Renal pelvis (tissue), 12 donors: ENCODE results near the gene MPP4. TPM values are rescaled to one million over a fixed set of nuclear protein-coding genes. Genes with fewer than 3 reads are reported as not detected.

Experiments
- DNase-seq: peaks from one replicate; pipeline ENCODE4 v3.0.0-alpha.2; 2013
- long read RNA-seq, 16 experiments: transcript quantifications; one replicate each; lab custom pipeline, GENCODE V29; 2026
- polyA plus RNA-seq, 3 donors: library from polyadenylated mRNA; unstranded; fragments of 120-200 nt; gene quantifications; one replicate each; pipeline ENCODE4 v1.2.1, GENCODE V29; 2013; ENCODE audit not compliant: insufficient read length in 3 of 3

The MPP4 gene, protein sequence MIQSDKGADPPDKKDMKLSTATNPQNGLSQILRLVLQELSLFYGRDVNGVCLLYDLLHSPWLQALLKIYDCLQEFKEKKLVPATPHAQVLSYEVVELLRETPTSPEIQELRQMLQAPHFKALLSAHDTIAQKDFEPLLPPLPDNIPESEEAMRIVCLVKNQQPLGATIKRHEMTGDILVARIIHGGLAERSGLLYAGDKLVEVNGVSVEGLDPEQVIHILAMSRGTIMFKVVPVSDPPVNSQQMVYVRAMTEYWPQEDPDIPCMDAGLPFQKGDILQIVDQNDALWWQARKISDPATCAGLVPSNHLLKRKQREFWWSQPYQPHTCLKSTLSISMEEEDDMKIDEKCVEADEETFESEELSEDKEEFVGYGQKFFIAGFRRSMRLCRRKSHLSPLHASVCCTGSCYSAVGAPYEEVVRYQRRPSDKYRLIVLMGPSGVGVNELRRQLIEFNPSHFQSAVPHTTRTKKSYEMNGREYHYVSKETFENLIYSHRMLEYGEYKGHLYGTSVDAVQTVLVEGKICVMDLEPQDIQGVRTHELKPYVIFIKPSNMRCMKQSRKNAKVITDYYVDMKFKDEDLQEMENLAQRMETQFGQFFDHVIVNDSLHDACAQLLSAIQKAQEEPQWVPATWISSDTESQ
- under 1 TPM; 0.09 to 0.43 (median 0.23) TPM for polyA plus RNA-seq
- long read RNA-seq, donor 1, result 0 reads
- long read RNA-seq, donor 2, result 0 reads
- long read RNA-seq, donor 3, result 0 reads
- long read RNA-seq, donor 4, result 0 reads
- long read RNA-seq, donor 5, result 0 reads
- long read RNA-seq, donor 6, result 0 reads
- long read RNA-seq, donor 7, result 0 reads
- long read RNA-seq, donor 8, result 0 reads
- long read RNA-seq, donor 9, result 0 reads
- long read RNA-seq, donor 10, result 0 reads
- long read RNA-seq, donor 11, result 0 reads
- long read RNA-seq, donor 12, result 0 reads
- long read RNA-seq, donor 13, result 0 reads
- long read RNA-seq, donor 14, result 0 reads
- long read RNA-seq, donor 15, result 0 reads
- long read RNA-seq, donor 16, result 0 reads

- DNase-seq, result no peak
Observed at GRCh38 chr2:201698588-201699226, at the start of gene MPP4. MPP4 (minus strand) TSS chr2:201698644; CDS start chr2:201693954, 4,690 bp downstream.

DNA sequence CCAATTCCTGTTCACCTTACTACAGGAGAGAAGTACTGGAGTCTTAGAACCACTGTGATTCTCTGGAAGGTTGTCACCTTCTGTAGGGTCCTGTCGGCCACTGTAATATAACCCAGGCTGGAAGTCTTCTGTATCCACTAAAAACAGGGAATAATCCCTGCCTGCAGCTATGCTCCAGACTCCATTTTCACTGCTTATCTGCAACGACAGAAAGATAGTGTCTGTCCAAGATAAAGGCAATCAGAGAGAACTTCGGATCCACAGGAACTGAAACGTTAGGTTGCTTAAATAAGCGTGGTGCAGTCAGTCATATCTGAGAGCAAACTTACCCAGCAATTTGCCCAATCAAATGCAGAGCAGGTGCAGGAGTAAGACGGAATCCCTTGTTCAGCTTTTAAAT is 48.1 kb upstream of the MPP4 start:
- DNase-seq, result no peak

DNA sequence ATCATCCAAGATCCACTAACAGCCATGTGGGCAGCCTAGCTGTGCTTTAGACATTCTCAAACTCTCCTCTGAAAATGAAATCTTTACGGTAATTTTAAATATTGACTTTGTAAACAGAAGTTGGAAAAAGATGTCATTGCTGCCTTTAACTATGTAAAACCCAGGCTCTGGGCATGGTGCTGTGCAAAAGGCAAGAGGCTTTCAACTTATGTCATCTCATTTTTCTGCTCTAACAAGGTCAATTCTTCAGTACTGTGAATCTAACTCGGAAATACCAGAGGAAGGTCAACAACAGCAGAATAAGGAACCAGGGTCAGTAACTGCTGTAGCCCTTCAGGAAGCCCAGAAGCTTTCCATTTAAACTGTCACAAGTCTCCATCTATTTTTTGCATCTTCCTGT is 37.0 kb upstream of the MPP4 start:
- DNase-seq, result no peak

- no peak for DNase-seq
Observed at GRCh38 chr2:201734111-201734510, 35.7 kb upstream of the MPP4 start.

DNA sequence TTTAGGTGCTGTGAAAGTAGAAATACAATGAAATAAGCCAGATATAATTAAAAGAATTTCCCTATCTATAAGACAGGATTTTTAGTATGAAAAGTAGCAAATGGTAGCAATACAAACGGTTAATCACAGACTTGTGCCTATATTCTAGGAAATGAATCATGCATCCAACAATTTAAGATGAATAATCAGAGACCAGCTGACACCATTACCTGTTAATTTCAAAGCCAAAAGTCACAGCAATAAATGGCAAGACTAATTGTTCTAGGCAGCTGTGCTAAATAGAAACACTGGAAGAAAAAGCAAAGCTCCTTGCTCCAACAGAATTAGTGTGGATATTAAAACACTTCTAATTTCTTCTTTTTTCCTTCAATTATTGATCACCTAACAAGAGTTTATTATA is 35.1 kb upstream of the MPP4 start:
- DNase-seq, result no peak

DNA sequence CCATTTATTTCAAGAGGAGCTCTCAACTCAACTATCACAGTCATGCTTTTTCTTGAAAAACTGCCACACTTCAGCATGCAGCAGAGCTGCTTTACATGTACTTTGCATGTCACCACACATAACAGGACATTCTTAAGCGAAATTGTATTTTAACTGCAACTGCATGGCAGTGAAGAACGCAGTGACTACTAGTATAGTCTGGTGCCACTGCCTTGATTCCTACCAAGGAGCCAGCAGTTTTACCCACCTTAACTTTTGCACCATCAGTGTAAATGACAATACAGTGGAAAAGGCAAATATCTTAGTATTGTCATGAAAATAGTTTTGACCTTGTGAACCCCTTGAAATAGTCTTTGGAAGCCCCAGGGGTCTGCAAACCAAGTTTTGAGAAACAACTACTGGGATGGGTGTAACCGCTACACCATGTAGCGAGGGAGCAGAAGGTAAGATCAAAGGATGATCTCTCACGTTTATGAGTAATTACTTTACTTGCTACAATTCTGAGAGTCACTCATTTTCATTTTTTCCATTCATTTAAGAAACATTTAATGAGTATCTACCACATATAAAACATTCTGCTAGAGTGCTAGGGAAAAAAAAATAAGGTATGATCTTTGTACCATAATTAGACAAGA is 32.3 kb upstream of the MPP4 start:
- DNase-seq, result no peak

- DNase-seq, result no peak
Observed at GRCh38 chr2:201715459-201715858, 17.0 kb upstream of the MPP4 start.

- DNase-seq, result no peak
Observed at GRCh38 chr2:201712726-201713125, 14.3 kb upstream of the MPP4 start.

GRCh38 chr2:201709747-201710146 is 11.3 kb upstream of the MPP4 start:
- no peak for DNase-seq

DNA sequence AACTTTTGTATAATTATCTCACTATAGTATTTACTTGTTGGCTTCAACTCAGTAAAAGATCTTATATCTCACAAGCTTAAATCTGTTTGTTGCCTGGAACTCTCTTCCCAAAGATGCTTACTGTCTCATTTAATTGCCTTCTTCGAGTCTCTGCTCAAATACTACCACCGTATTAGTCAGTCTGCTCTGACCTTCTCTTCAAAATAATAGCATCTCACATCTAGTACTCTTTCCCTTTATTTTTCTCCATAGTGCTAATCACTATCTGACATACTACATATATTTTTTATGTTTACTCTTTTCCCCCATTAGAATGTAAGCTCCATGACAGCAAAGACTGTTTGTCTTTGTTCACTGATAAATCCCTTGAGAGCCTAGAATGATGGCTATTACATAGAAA is 10.6 kb upstream of the MPP4 start:
- no peak for DNase-seq

DNA sequence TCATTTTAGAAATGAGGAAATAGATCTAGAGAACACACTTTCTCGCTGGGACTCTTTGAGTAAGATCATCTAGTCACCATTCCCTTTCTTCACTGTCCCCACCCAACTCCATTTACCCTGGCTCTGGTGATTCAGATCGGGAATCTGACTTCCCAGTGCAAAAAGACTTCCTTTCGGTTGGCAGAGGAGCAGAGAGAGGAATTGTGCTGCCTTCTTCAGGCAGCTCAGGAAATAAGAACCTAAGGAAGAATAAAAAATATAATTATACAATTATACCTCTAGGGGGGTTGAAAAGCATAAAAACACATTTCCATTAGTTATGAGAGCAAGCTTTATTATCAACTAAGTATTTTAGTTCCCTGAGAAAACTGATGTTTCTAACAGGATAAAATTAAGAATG is 9.3 kb upstream of the MPP4 start:
- no peak for DNase-seq

GRCh38 chr2:201707142-201707541 is 8.7 kb upstream of the MPP4 start:
- no peak for DNase-seq

DNA sequence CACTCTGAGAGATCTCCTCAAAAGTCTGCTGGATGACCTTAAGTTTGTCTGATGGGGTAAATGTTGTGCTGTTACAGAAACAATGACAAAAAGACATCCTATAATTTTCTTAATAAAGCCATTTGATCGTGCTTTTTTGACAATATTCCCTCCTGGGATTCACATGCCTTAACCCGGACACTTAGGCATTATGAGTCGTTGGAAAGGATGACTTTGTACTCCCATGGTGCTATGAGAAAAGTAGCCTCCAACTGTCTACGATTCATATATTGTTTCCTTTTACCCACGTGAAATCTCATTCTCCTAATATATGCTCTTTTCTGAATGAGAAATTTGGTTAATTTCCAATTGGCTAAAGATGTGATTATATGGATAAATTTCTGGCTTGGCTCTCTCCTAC is 6.1 kb upstream of the MPP4 start:
- no peak for DNase-seq

DNA sequence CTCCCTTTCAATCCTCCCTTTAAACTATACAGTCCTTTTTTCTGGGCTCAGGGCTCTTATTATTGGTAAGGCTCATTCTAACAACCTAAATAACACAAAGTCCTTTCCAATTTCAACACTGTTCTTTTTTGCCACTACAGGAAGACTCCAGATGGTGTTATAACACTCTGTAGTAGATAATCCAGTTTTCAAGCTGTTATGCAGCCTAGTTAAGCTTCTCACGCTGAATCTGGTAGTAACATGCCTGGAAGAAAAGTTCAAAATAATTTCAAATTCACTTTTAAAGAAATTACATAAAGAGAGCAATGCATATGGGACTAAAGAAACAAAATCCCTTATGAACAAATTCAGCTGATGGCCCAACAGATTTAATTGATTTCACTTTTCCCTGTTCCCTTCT is 3.2 kb upstream of the MPP4 start:
- no peak for DNase-seq

GRCh38 chr2:201699416-201699815 is 972 bp upstream of the MPP4 start:
- DNase-seq, result no peak

DNA sequence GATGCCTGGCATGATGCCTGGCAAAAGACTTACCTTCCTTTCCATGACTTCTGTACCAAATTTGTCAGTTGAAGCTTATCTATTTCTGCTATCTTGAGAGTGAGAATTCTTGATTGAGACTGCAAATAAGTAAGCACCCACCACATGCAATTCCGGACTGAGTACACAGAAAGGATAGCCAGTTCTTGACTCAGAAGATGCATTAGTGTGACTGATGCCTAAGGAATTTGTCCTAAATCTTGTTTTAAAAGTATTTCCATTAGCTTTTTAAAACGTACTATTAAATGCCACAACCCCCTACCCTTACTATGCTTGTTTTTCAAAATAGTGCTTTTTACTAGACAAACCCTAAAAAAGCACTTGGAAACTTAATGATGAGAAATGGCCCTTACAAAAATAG is 545 bp downstream of the MPP4 start:
- no peak for DNase-seq

- no peak for DNase-seq
Observed at GRCh38 chr2:201696151-201696659, 2.2 kb downstream of the MPP4 start.

DNA sequence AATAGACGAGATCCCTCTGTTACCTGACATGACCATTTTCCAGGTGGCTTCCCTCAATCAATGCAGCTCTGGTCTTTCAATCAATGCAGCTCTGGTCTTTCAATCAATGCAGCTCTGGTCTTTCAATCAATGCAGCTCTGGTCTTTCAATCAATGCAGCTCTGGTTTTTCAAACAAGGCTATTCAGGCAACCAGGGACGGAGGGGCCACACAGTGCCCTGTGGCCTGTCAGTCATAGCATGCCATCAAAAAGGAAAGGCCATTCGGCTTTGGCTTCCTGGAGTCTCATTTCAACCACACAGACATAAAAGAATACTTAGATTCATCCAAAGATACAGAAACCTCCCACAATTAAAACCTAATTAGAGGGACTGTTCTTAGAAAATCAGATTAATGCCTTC is 13.3 kb downstream of the MPP4 start:
- no peak for DNase-seq

DNA sequence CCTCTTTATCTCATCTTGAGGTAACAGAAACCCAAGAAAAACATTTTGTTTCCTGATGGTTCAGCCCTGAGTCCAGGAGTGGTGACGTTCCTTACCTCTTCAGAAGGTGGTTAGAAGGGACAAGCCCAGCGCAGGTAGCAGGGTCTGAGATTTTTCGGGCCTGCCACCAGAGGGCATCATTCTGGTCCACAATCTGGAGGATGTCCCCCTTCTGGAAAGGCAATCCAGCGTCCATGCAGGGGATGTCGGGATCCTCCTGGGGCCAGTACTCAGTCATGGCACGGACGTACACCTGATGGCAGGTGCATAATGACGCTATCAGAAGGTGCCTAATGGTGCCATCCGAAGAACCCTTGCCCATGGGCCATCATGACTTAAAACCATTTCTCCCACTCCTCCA is 17.7 kb downstream of the MPP4 start:
- DNase-seq, result no peak

DNA sequence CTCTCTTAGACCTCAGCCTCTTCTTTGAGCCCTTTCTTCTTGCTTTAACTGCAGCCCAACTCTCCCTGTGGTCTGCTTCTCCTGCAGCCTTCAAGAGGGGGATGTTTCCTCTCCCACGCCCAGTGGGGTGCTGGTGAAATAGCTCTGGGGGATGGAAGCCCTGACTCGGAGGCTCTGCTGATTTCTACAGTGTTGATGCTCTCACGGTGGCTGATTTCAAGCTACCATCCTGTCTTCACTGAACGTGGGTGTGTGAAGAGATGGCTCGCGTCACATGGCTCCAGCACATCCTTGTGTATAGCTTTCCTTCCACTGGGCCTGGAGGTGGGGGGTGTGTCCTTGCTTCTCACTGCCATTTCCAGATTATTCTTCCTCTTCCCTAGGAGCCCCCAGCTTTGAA is 20.0 kb downstream of the MPP4 start:
- DNase-seq, result no peak

GRCh38 chr2:201675454-201675853 is 23.0 kb downstream of the MPP4 start:
- DNase-seq, result no peak

- no peak for DNase-seq
Observed at GRCh38 chr2:201674794-201675193, 23.6 kb downstream of the MPP4 start.
